Astrocyte of the cerebellum (primary cell): Measurements from ENCODE around the gene NTN4.
"Not testable (repeated sequence)": the region's sequence is repeated elsewhere in the genome, so short reads cannot be mapped to it uniquely, and the experiment has no call there.

Experiments
- DNase-seq: peaks from one replicate; pipeline ENCODE4 v3.0.0-alpha.2; 2011; ENCODE audit warnings: low read depth
- H3K4me3 ChIP-seq: 2 replicates; pipeline ENCODE4 v1.5.1; 2011; ENCODE audit warnings: mild to moderate bottlenecking, low read depth, low read length, moderate library complexity
- CTCF ChIP-seq: IDR thresholded peaks from 2 replicates; pipeline ENCODE4 v1.5.1; 2012; ENCODE audit warnings: low read length, low read depth, moderate library complexity, mild to moderate bottlenecking; ENCODE audit errors: missing control alignments
- in situ Hi-C: cut with HindIII; loops from 2 replicates; pipeline ENCODE4 v1.10.0; 2017; ENCODE audit warnings: low sequenced_read_pairs

NTN4 gene

GRCh38 chr12:95784915-95785314 is 5.6 kb downstream of the NTN4 start:
- in situ Hi-C loops: loop anchor here (5.0 kb wide), 1 partner anchor 53 kb away; no protein-coding TSS in a partner anchor
- DNase-seq: no peak
- TF ChIP-seq CTCF: no peak
- no peak overlapping the region for H3K4me3 ChIP-seq

GRCh38 chr12:95784286-95784685 is 6.3 kb downstream of the NTN4 start:
- DNase-seq: no peak
- in situ Hi-C loops: loop anchor here (5.0 kb wide), 1 partner anchor 52 kb away; no protein-coding TSS in a partner anchor

GRCh38 chr12:95775466-95775865 is 15.1 kb downstream of the NTN4 start:
- H3K4me3 ChIP-seq, DNase-seq, in situ Hi-C loops: not testable (repeated sequence)

More at GRCh38 chr12:95784286-95784685, 6.3 kb downstream of the NTN4 start:
- TF ChIP-seq CTCF: no peak
- H3K4me3 ChIP-seq: no peak overlapping the region

GRCh38 chr12:95774311-95775045 is 16.1 kb downstream of the NTN4 start:
- no peak for TF ChIP-seq CTCF
- DNase-seq: no peak
- H3K4me3 ChIP-seq: no peak overlapping the region
- in situ Hi-C loops: no loop called here

GRCh38 chr12:95773320-95773719 is 17.2 kb downstream of the NTN4 start:
- no peak for DNase-seq
- H3K4me3 ChIP-seq: no peak overlapping the region
- TF ChIP-seq CTCF: no peak
- in situ Hi-C loops: no loop called here

- H3K4me3 ChIP-seq: no peak overlapping the region
- in situ Hi-C loops: no loop called here
- no peak for TF ChIP-seq CTCF
- no peak for DNase-seq
Measured at GRCh38 chr12:95767703-95768102, 22.9 kb downstream of the NTN4 start.

GRCh38 chr12:95766356-95767019 is 24.1 kb downstream of the NTN4 start:
- no peak for TF ChIP-seq CTCF
- DNase-seq: no peak
- H3K4me3 ChIP-seq: no peak overlapping the region

More at GRCh38 chr12:95766356-95767019, 24.1 kb downstream of the NTN4 start:
- in situ Hi-C loops: no loop called here
